DMS153 treated with DMSO at 0.1 percent for 48 hours (cell line): Measurements from ENCODE around the gene DUSP2.

Experiments
- DNase-seq: peaks from one replicate; lab custom pipeline; 2025; ENCODE audit not compliant: unreplicated experiment; lab: John Stamatoyannopoulos, UW

DUSP2 gene

GRCh38 chr2:96145036-96145847 lies at the start of gene DUSP2:
Gene DUSP2, minus strand, starts transcription at chr2:96145440. Its CDS starts 86 bp downstream, at chr2:96145354.
- peak; percentile 9 for DNase-seq

GRCh38 chr2:96191937-96192670 lies 46.9 kb upstream of the DUSP2 start:
- DNase-seq, result no peak

- DNase-seq, result no peak
Measured at GRCh38 chr2:96188821-96189526, 43.7 kb upstream of the DUSP2 start.

- no peak for DNase-seq
Measured at GRCh38 chr2:96186562-96186961, 41.3 kb upstream of the DUSP2 start.

GRCh38 chr2:96185516-96185915 lies 40.3 kb upstream of the DUSP2 start:
- DNase-seq, result no peak

- no peak for DNase-seq
Measured at GRCh38 chr2:96184989-96185388, 39.7 kb upstream of the DUSP2 start.

- no peak for DNase-seq
Measured at GRCh38 chr2:96184188-96184587, 38.9 kb upstream of the DUSP2 start.

- no peak for DNase-seq
Measured at GRCh38 chr2:96181529-96181928, 36.3 kb upstream of the DUSP2 start.

- DNase-seq, result no peak
Measured at GRCh38 chr2:96180521-96180920, 35.3 kb upstream of the DUSP2 start.

GRCh38 chr2:96180002-96180401 lies 34.8 kb upstream of the DUSP2 start:
- no peak for DNase-seq

GRCh38 chr2:96176661-96177060 lies 31.4 kb upstream of the DUSP2 start:
- no peak for DNase-seq

- no peak for DNase-seq
Measured at GRCh38 chr2:96175951-96176350, 30.7 kb upstream of the DUSP2 start.

- DNase-seq, result peak; percentile 33
Measured at GRCh38 chr2:96174251-96175144, 29.3 kb upstream of the DUSP2 start.

GRCh38 chr2:96171831-96172230 lies 26.6 kb upstream of the DUSP2 start:
- DNase-seq, result no peak

- no peak for DNase-seq
Measured at GRCh38 chr2:96170626-96171025, 25.4 kb upstream of the DUSP2 start.

GRCh38 chr2:96169868-96170507 lies 24.7 kb upstream of the DUSP2 start:
- no peak for DNase-seq

GRCh38 chr2:96167407-96168013 lies 22.3 kb upstream of the DUSP2 start:
- DNase-seq, result no peak

GRCh38 chr2:96164459-96165184 lies 19.4 kb upstream of the DUSP2 start:
- DNase-seq, result no peak

GRCh38 chr2:96163768-96164429 lies 18.7 kb upstream of the DUSP2 start:
- no peak for DNase-seq
